Epithelial cell of proximal tubule (primary cell): Measurements from ENCODE around the gene GTF3C1. TPM values are rescaled to one million over a fixed set of nuclear protein-coding genes. Genes with fewer than 3 reads are reported as not detected.
A peak's percentile ranks its signal among the peaks of the same experiment; 100 is the strongest.

Source experiments
- DNase-seq: peaks from one replicate; pipeline ENCODE4 v3.0.0-alpha.2; 2011; ENCODE audit warnings: low read depth
- H3K4me3 ChIP-seq: 2 replicates; pipeline ENCODE4 v1.5.1; 2011; ENCODE audit warnings: low read depth, mild to moderate bottlenecking, low read length
- CTCF ChIP-seq: conservative IDR thresholded peaks from 2 replicates; pipeline ENCODE4 v1.5.1; 2012; ENCODE audit warnings: low read depth, mild to moderate bottlenecking, low read length
- total RNA-seq: library from RNA; depleted of rRNA; stranded (reverse); fragments of >200 nt; gene quantifications from 2 replicates; pipeline ENCODE4 v1.2.3, GENCODE V29; 2015

The GTF3C1 gene
- total RNA-seq, 1 donor from 2014 or later = 73.2 TPM

DNA sequence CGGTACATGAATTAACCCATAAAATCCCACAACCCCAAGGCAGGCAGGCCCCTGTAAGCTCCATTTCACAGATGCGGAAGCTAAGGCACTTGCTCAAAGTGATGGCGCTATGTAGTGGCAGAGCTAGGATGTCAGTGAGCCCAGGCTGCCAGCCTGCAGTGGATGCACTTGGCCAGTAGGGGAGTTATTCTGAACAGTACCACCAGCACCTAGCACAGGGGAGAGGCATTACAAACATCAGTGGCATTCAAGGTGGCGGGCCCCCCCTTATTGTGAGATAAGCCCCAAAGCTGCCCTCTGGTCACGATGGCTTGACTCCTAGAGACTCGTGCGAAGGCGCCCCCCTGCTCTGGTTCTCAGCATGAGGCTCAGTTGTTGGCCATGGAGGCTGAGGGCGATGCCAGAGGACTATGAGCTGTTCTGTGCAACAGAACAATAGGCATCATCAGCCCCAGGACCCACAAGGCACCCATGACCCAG lies 33.8 kb downstream of the GTF3C1 start:
- no peak for DNase-seq
- peak; percentile 69 for TF ChIP-seq CTCF

GRCh38 chr16:27514806-27515205 lies 34.9 kb downstream of the GTF3C1 start:
- no peak overlapping the region for H3K4me3 ChIP-seq
- no peak for TF ChIP-seq CTCF
- no peak for DNase-seq

More for the DNA sequence above, 33.8 kb downstream of the GTF3C1 start:
- no peak overlapping the region for H3K4me3 ChIP-seq

GRCh38 chr16:27511657-27512448 lies 37.9 kb downstream of the GTF3C1 start:
- H3K4me3 ChIP-seq = no peak overlapping the region
- DNase-seq = peak; percentile 80
- TF ChIP-seq CTCF = peak; percentile 64

DNA sequence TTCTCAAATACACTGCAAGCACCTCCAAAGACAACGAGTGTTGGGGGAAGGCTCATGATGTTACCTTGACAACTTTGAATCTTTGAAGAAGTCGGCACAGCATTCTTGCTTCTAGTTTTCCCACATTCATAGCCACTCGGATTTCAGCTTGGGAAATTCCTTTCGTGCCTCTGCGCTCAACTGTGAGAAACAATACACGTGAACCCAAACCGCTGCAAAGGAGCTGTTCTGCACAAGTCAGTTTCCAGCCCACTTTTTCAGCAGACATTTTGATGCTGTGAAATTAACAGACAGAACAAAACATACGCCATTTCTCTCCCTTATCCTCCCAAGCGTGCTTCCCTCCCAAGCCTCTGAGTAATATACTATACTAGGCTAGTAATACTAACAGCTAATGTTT lies 41.2 kb downstream of the GTF3C1 start:
- H3K4me3 ChIP-seq = no peak overlapping the region
- DNase-seq = no peak
- no peak for TF ChIP-seq CTCF

- DNase-seq = no peak
- TF ChIP-seq CTCF = no peak
- no peak overlapping the region for H3K4me3 ChIP-seq
Measured at GRCh38 chr16:27506771-27507170, 42.9 kb downstream of the GTF3C1 start.

DNA sequence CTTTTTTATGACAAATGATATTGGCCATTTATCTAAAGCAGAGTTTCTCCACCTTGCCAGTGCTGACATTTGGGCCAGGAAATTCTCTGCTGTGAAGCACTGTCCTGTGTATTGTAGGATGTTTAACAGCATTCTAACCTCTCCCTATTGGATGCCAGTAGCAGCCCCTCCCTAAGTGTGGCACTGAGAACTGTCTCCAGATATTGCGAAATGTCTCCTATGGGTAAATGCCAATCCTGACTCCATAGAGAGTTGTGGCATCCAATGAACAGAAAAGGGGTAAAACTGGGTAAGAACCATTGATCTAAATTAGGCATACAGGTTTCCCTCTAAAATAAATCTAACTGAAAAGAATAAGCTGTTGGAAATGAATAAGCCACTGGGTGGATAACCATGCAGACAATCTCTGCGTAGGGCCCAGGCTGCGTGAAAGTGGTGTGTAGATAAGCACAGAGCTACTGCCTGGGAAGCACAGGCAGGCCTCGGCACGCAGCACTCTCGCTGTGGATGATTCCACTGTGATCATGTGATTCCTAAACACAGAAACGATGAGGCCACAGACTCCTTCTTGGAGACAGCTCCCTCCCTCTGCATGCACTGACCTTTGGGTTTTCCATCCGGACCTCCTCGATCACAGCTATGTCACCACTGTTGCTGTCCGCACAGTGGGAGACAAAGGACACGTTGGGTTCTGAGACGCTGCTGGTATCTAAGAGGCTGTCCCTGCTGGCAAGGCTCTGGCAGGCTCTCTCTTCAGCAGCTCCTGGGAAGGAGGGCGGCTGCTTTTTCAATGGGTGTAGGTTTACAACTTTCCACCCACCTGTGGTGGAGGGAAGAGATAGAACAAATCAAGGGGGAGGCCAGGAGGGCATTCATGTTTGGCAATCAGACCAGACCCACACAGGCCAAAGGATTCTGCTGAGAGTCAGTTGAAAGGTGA lies 44.1 kb downstream of the GTF3C1 start:
- no peak overlapping the region for H3K4me3 ChIP-seq
- no peak for TF ChIP-seq CTCF
- no peak for DNase-seq
